Activated effector memory CD4-positive, alpha-beta T cell treated with anti-CD3 and anti-CD28 coated beads, Interleukin-2, amount 50 U/mL, for 16 hours (primary cell): ENCODE measurements around the gene AQP3.
"Not testable (repeated sequence)": the region's sequence is repeated elsewhere in the genome, so short reads cannot be mapped to it uniquely, and the experiment has no call there.

ENCODE experiments used
- DNase-seq: peaks from one replicate; pipeline ENCODE4 v3.0.0-alpha.2; 2020

Gene AQP3

DNA sequence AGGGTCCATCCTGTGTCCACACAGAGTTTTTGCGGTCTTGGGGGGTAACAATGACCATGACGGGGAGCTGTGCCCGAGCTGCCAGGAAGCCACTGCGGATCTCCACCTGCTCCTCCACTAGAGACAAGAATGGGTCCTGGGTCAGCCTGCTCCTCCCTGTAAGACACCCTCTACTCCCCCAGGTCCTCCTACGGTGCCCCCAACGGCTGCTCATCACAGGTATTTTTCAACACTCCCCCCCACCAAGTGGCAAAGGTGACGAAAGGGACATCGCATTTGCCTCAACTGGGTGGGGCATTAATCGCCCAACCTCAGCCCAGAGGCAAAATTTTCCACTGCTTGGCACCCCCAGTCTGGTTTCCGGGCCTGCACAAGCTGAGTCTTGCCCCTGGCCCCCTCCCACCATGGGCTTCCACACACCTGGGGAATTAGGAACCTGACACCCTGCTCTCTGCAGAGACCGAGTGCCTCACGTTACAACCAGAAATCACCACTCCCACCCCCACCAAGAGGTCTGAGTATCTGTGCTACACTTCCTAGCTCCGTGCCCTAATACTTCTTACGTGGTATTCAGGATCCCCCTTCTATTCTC is 16.7 kb upstream of the AQP3 start:
- no peak for DNase-seq

GRCh38 chr9:33463151-33463550 is 15.8 kb upstream of the AQP3 start:
- DNase-seq: no peak

DNA sequence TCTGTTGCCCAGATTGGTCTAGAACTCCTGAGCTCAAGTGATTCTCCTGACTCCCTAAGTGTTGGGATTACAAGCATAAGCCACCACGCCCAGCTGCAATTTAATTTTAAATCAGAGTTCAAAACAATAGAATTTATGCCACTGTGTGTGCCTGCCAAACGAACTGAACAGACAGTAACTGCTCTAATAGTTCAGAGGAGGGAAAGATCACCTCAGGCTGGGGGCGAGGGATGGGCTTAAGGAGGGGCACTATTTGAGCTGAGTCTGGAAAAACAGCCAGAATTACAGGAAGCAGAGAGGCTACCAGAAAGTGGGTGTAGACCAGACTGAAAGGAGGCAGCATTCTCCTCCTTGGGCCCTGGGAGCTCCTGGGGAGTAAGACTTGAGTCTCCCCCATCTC is 14.1 kb upstream of the AQP3 start:
- no peak for DNase-seq

DNA sequence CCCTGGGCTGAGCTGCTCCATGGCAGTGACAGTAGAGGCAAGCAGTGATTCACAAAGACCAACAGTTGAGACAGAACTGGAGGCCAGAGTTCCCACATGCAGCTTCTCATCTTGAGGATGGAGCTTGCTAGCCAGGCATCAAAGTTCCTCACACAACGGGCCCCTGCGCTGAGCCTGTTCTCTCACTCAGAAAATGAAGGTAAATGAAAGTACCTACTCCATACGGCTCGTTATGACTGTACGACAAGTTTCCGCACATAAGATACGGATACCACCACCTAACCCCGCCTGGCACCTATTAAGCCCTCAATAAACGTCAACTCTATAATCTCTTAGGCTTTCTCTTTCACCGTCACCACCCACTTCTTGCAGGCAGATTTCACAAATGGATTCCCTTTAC is 13.5 kb upstream of the AQP3 start:
- no peak for DNase-seq

DNA sequence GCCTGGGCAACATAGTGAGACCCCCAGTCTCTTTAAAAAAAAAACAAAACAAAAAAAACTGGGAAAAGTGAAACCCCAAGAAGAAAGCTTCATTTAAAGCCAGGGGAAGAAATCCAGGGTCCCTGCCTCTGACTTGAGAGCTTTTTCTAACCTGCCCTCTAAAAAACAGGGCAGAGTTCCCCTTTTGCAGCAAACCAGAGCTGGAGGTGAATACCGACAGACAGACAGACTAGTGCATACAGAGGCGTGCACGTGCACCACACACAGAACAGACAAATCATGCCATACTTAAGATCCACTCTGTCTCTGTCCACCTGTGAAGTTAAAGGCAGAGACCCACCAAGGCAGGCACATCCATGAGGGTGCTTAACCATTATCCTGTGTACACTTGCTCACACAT is 11.7 kb upstream of the AQP3 start:
- no peak for DNase-seq

- DNase-seq: peak; percentile 89
These were observed 11.1 kb upstream of the AQP3 start for GRCh38 chr9:33458444-33458843.

DNA sequence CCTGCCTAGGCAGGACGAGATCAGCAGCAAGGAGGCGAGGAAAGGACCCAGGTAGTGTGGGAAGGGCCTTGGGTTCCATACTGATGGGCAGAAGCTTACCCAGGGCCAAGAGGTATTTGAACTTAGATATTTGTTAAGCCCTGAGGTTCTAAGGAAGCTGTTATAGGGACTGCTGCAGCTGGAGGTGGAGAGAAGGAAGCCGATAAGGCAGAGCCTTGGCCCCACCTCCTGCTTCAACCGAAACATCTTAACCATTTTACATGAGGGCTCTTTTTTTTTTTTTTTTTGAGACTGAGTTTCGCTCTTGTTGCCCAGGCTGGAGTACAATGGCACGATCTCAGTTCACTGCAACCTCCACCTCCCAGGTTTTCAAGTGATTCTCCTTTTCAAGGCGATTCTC is 8.6 kb upstream of the AQP3 start:
- peak; percentile 69 for DNase-seq

- DNase-seq: not testable (repeated sequence)
These were observed 8.1 kb upstream of the AQP3 start for GRCh38 chr9:33455456-33455855.

DNA sequence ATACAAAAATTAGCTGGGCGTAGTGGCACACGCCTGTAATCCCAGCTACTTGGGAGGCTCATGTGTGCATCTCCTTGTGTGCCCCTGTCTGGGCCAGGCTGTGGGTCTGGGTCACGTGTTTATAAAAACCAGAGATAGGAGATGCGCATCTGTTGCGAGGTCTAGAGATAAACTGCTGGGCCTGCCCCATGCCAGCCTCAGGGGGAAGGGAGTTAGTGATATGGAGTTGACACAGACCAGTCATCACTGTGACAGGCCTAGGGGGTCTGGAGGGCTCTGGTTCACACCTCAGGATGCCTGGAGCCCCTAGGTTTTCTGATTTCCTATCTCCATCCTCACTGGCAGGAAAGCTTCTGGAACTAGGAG is 7.3 kb upstream of the AQP3 start:
- DNase-seq: not testable (repeated sequence)

- DNase-seq: no peak
These were observed 6.7 kb upstream of the AQP3 start for GRCh38 chr9:33453999-33454660.

DNA sequence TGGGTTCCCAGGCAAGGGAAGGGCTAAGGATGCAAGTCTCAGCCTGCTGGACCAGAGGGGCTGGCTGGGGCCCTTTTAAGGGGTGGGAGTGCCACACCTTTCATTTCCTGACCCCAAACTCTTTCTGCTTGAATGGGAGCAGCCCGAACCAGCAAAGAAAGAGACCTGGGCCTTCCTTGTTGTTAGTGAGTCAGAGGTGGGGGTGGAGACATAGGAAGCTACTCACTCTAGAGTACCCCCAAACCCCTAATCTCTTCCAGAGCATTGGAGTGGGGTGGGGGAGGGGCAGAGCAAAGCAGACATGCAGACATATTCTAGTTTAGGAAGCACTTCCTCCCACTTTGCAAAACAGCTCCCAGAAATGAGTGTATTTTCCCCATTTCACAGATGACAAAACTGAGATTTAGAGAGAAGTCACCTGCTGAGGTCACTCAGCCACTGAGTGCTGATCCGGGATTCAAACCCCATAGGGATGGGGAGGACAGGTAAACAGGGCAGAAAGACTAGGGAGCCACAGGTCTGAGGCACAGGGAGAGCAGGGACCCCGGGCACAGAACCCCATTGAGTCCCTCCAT is 6.0 kb upstream of the AQP3 start:
- DNase-seq: no peak

DNA sequence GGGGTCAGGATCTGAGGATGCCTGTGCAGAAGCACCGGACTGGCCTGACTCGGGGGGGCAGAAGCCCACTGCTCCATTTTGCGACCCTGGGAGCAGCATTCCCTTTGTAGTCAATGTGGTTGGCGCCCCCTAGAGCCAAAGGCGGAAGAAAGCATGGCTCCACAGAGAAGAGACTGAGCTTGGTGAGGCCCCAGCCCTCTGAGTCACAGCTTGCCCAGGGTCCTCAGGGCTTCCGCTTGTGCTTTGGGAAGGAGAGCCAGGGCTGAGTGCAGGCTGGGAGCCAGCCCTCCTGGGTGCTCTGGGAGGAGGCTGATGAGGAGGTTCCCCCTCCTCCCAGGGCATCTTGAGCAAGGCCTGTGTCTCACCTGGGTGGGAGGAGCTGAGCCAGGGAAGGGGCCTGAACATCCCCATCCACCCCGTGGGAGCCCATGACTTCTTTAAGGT is 5.5 kb upstream of the AQP3 start:
- peak; percentile 81 for DNase-seq

- DNase-seq: no peak
These were observed 3.3 kb upstream of the AQP3 start for GRCh38 chr9:33450621-33451146.

GRCh38 chr9:33449715-33450114 is 2.3 kb upstream of the AQP3 start:
- DNase-seq: no peak

DNA sequence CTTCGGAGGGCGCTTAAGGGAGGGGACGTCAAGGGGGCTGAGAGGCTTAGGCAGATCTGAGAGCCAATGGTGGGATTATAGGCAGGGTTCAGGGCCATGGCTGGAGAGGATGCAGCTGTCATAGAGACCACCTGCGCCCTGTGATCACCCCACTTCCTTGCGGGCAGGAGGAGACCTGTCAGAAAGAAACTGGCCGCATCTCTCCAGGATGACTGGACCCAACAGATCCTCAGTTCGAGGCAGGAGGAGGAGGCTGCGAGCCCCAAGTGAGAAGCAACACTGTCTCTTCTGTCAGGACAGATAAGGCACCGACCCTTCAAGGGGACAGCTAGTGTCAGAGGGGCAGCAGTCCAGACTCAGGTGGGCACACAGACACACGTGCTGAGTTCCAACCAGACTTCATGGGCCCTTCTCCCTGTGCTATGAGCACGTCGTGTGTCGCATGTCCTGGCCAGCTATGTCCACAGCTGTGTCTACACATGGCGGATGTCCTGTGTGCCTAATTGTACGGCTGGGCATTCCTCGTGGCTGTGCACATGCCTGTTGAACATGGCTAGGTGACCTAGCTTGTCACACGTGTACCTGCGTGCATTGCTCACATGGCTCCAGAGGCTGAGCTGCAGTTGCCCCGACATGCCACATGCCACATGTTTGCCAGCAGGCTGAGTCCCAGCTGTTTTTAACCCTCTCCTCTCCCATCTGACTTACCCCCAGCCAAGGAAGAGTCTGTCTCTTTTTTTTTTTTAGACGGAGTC is 583 bp upstream of the AQP3 start:
- no peak for DNase-seq

DNA sequence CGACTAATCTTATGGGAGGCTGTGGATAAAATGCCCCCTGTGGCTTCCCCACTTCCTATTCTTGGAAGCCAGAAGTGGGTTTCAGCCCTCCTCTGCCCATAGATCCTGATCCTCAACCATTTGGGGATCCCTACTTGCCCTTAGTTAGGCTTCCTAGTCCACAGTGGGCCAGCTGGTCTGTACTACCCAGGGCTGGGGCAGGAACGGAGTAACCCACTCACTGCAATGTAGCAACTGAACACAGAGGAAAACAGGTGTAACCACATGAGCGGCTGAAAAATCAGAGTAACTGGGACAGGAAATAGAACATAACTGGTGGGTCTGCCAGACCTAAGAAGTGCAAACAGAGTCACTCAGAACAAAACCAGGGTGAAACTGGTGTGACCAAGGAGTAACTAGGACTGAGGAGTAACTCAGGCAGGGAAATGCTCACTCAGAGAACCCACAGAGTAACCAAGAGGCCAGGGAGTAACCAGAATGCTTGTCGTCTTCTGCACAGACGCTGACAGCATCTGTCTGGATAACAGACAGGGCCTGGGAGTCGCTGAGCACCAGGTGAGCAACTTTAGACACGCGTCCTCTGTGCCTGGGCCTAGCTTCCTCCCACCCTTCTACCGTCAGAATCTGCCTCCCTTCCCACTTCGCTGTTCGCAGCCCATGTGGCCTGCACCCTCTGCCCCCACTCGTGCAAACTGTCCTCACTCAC is 1.0 kb downstream of the AQP3 start:
- peak; percentile 81 for DNase-seq

DNA sequence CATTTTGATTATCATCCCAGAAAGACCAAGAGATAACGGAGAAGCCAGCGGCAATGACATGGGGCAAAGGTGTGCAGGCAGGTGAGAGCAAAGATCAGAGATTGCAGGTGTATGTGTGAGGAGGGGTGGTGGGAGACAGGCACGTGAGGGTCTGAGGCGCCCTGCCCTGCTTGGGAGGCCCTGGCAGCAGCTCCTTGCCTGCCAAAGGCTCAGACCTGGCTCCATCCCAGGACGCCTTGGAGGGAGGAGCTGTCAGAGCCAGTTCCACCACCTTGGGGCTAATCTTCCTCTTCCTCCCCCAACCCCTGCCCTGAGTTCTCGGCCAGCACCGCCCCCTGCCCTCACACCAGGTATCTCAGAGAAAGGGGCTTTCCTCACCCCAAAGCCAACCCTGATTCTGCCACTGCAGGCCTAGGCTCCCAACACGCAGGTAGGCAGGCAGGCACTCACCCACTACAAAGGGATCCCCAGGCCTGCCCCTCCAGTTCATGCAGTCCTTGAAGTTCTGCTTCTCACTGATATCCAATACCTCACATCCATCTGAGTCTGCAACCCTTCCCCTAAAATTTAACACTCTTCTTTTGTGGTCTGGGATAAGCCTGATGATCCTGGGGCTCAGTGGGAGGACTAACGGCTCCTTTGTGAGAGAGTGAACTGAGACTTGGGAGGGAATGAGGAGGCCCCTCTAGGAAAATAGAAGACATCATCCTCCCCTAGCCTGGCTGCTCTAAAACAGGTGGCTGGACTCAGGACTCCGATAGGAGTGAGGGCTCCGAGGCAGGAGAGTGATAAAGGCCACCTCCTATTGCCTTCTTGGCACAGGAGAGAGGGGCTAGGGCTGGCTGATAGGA is 1.8 kb downstream of the AQP3 start:
- peak; percentile 71 for DNase-seq

- no peak for DNase-seq
These were observed 3.8 kb downstream of the AQP3 start for GRCh38 chr9:33443464-33444154.

GRCh38 chr9:33443047-33443446 is 4.3 kb downstream of the AQP3 start:
- no peak for DNase-seq

DNA sequence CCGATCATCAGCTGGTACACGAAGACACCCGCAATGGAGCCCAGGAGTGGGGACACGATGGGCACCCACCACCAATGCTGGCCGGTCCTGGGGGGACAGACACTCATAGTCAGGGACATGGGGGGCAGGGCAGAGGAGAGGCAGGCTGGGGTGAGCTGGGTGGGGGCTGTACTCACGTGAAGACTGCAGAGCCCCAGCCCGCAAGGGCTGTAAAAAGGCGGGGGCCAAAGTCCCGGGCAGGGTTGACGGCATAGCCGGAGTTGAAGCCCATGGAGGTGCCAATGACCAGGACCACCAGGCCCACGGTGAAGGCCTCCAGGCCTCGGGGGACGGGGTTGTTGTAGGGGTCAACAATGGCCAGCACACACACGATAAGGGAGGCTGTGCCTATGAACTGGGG is 5.3 kb downstream of the AQP3 start:
- DNase-seq: no peak

- no peak for DNase-seq
These were observed 6.8 kb downstream of the AQP3 start for GRCh38 chr9:33440609-33441008.
